ENCODE data around the gene FAM98B. TPM values are rescaled to one million over a fixed set of nuclear protein-coding genes. Genes with fewer than 3 reads are reported as not detected.

Gene FAM98B
- total and polyA plus RNA-seq, 2 experiments from 2014 or later, result 10.1 to 32.5 TPM

GRCh38 chr15:38412466-38412865 lies 41.5 kb upstream of the FAM98B start:
- no peaks in the 10 kb centered on the region for H3K4me1 Mint-ChIP-seq
- H3K36me3 Mint-ChIP-seq (ENCODE audit: low read depth), result no peaks in the 10 kb centered on the region
- ATAC-seq (no peak), DNase-seq (ENCODE audit: low spot score) (no peak)
- no peaks in the 10 kb centered on the region for H3K27me3 ChIP-seq (ENCODE audit: insufficient read depth)
- H3K4me3 ChIP-seq, result no peak overlapping the region
- no peak overlapping the region for H2AFZ ChIP-seq
- no peaks in the 10 kb centered on the region for H3K36me3 ChIP-seq (ENCODE audit: insufficient read depth)
- no peaks in the 10 kb centered on the region for H4K20me1 ChIP-seq (replicated peaks; ENCODE audit: insufficient read depth)
- no peaks in the 10 kb centered on the region for H3K4me1 ChIP-seq (ENCODE audit: insufficient read depth)
- no peak overlapping the region for H3K27ac ChIP-seq (ENCODE audit: low read depth)
- H3K27me3 Mint-ChIP-seq (ENCODE audit: insufficient read depth, low read depth, poor library complexity), result no peaks in the 10 kb centered on the region
- no peak overlapping the region for H3K4me3 Mint-ChIP-seq
- H3K27ac Mint-ChIP-seq, result no peak overlapping the region
- H3F3A ChIP-seq (replicated peaks; ENCODE audit: low read depth), result no peaks in the 10 kb centered on the region
- TF ChIP-seq, protein P1, sequence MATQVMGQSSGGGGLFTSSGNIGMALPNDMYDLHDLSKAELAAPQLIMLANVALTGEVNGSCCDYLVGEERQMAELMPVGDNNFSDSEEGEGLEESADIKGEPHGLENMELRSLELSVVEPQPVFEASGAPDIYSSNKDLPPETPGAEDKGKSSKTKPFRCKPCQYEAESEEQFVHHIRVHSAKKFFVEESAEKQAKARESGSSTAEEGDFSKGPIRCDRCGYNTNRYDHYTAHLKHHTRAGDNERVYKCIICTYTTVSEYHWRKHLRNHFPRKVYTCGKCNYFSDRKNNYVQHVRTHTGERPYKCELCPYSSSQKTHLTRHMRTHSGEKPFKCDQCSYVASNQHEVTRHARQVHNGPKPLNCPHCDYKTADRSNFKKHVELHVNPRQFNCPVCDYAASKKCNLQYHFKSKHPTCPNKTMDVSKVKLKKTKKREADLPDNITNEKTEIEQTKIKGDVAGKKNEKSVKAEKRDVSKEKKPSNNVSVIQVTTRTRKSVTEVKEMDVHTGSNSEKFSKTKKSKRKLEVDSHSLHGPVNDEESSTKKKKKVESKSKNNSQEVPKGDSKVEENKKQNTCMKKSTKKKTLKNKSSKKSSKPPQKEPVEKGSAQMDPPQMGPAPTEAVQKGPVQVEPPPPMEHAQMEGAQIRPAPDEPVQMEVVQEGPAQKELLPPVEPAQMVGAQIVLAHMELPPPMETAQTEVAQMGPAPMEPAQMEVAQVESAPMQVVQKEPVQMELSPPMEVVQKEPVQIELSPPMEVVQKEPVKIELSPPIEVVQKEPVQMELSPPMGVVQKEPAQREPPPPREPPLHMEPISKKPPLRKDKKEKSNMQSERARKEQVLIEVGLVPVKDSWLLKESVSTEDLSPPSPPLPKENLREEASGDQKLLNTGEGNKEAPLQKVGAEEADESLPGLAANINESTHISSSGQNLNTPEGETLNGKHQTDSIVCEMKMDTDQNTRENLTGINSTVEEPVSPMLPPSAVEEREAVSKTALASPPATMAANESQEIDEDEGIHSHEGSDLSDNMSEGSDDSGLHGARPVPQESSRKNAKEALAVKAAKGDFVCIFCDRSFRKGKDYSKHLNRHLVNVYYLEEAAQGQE (IDR thresholded peaks at IDR 0.05; ENCODE audit: unreplicated experiment), result no peak
- no peak for TF ChIP-seq ETS1 (IDR thresholded peaks at IDR 0.05)
- TF ChIP-seq ZNF331 (CRISPR knock-in tag; IDR thresholded peaks at IDR 0.05; ENCODE audit: low read depth), result no peak
- no peak for TF ChIP-seq ZNF114 (CRISPR knock-in tag; IDR thresholded peaks at IDR 0.05)
- TF ChIP-seq NANOG (IDR thresholded peaks at IDR 0.05; ENCODE audit: borderline replicate concordance), result no peak
- TF ChIP-seq STAT1 (IDR thresholded peaks at IDR 0.05; ENCODE audit: unreplicated experiment), result no peak
- TF ChIP-seq, protein P2, sequence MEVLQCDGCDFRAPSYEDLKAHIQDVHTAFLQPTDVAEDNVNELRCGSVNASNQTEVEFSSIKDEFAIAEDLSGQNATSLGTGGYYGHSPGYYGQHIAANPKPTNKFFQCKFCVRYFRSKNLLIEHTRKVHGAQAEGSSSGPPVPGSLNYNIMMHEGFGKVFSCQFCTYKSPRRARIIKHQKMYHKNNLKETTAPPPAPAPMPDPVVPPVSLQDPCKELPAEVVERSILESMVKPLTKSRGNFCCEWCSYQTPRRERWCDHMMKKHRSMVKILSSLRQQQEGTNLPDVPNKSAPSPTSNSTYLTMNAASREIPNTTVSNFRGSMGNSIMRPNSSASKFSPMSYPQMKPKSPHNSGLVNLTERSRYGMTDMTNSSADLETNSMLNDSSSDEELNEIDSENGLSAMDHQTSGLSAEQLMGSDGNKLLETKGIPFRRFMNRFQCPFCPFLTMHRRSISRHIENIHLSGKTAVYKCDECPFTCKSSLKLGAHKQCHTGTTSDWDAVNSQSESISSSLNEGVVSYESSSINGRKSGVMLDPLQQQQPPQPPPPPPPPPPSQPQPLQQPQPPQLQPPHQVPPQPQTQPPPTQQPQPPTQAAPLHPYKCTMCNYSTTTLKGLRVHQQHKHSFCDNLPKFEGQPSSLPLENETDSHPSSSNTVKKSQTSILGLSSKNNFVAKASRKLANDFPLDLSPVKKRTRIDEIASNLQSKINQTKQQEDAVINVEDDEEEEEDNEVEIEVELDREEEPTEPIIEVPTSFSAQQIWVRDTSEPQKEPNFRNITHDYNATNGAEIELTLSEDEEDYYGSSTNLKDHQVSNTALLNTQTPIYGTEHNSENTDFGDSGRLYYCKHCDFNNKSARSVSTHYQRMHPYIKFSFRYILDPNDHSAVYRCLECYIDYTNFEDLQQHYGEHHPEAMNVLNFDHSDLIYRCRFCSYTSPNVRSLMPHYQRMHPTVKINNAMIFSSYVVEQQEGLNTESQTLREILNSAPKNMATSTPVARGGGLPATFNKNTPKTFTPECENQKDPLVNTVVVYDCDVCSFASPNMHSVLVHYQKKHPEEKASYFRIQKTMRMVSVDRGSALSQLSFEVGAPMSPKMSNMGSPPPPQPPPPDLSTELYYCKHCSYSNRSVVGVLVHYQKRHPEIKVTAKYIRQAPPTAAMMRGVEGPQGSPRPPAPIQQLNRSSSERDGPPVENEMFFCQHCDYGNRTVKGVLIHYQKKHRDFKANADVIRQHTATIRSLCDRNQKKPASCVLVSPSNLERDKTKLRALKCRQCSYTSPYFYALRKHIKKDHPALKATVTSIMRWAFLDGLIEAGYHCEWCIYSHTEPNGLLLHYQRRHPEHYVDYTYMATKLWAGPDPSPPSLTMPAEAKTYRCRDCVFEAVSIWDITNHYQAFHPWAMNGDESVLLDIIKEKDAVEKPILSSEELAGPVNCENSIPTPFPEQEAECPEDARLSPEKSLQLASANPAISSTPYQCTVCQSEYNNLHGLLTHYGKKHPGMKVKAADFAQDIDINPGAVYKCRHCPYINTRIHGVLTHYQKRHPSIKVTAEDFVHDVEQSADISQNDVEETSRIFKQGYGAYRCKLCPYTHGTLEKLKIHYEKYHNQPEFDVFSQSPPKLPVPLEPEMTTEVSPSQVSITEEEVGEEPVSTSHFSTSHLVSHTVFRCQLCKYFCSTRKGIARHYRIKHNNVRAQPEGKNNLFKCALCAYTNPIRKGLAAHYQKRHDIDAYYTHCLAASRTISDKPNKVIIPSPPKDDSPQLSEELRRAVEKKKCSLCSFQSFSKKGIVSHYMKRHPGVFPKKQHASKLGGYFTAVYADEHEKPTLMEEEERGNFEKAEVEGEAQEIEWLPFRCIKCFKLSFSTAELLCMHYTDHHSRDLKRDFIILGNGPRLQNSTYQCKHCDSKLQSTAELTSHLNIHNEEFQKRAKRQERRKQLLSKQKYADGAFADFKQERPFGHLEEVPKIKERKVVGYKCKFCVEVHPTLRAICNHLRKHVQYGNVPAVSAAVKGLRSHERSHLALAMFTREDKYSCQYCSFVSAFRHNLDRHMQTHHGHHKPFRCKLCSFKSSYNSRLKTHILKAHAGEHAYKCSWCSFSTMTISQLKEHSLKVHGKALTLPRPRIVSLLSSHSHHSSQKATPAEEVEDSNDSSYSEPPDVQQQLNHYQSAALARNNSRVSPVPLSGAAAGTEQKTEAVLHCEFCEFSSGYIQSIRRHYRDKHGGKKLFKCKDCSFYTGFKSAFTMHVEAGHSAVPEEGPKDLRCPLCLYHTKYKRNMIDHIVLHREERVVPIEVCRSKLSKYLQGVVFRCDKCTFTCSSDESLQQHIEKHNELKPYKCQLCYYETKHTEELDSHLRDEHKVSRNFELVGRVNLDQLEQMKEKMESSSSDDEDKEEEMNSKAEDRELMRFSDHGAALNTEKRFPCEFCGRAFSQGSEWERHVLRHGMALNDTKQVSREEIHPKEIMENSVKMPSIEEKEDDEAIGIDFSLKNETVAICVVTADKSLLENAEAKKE (CRISPR knock-in tag; IDR thresholded peaks at IDR 0.05), result no peak
- TF ChIP-seq EZH2phosphoT487 (IDR thresholded peaks at IDR 0.05; ENCODE audit: unreplicated experiment), result no peak
- TF ChIP-seq POLR2AphosphoS5 (IDR thresholded peaks at IDR 0.05; ENCODE audit: low read depth), result no peak
- TF ChIP-seq JUNB (IDR thresholded peaks at IDR 0.05; ENCODE audit: unreplicated experiment), result no peak
- TF ChIP-seq CREB1 (CRISPR knock-in tag; IDR thresholded peaks at IDR 0.05; ENCODE audit: low read depth), result no peak
- no peak for TF ChIP-seq EZH2 (IDR thresholded peaks at IDR 0.05; ENCODE audit: low read depth, unreplicated experiment)
- TF ChIP-seq CTCF (conservative IDR thresholded peaks at IDR 0.05; ENCODE audit: low read depth in 2 of 2), result no peak
- H3K9me2 ChIP-seq (ENCODE audit: insufficient read depth), result no peaks in the 10 kb centered on the region
- H3K4me2 ChIP-seq, result no peak overlapping the region
- H3K9me3 Mint-ChIP-seq, result no peaks in the 10 kb centered on the region
- H3K79me2 ChIP-seq (replicated peaks; ENCODE audit: insufficient read depth), result no peaks in the 10 kb centered on the region

Data from GM23338 (cell line).